Stimulated activated CD4-positive, alpha-beta T cell treated with anti-CD3 and anti-CD28 coated beads, Interleukin-15, amount 100 ng/mL, for 24 hours (primary cell): ENCODE results near the gene CFDP1.

Experiments
- DNase-seq: peaks from one replicate; pipeline ENCODE4 v3.0.0-alpha.2; 2020

CFDP1 gene

GRCh38 chr16:75262104-75262799 is 171.1 kb downstream of the CFDP1 start:
- DNase-seq, result no peak

GRCh38 chr16:75261590-75262078 is 171.7 kb downstream of the CFDP1 start:
- DNase-seq, result no peak

- DNase-seq, result no peak
Observed at GRCh38 chr16:75260851-75261589, 172.3 kb downstream of the CFDP1 start.

GRCh38 chr16:75258807-75259141 is 174.5 kb downstream of the CFDP1 start:
- DNase-seq, result no peak

- no peak for DNase-seq
Observed at GRCh38 chr16:75257886-75258806, 175.2 kb downstream of the CFDP1 start.

- DNase-seq, result no peak
Observed at GRCh38 chr16:75256696-75257343, 176.5 kb downstream of the CFDP1 start.

GRCh38 chr16:75256059-75256571 is 177.2 kb downstream of the CFDP1 start:
- DNase-seq, result no peak

- DNase-seq, result no peak
Observed at GRCh38 chr16:75254359-75254837, 178.9 kb downstream of the CFDP1 start.

- no peak for DNase-seq
Observed at GRCh38 chr16:75252946-75253911, 180.1 kb downstream of the CFDP1 start.

- DNase-seq, result no peak
Observed at GRCh38 chr16:75252049-75252864, 181.0 kb downstream of the CFDP1 start.

- DNase-seq, result peak; percentile 61
Observed at GRCh38 chr16:75251280-75252048, 181.8 kb downstream of the CFDP1 start, which contains the start of gene BCAR1. Gene BCAR1 (minus strand): TSS chr16:75251624. CDS start chr16:75251482, 142 bp downstream.

- DNase-seq, result peak; percentile 33
Observed at GRCh38 chr16:75250809-75251279, 182.5 kb downstream of the CFDP1 start.

- DNase-seq, result no peak
Observed at GRCh38 chr16:75250089-75250808, 183.1 kb downstream of the CFDP1 start.

- no peak for DNase-seq
Observed at GRCh38 chr16:75249441-75249840, 183.9 kb downstream of the CFDP1 start.

GRCh38 chr16:75248536-75249380 is 184.5 kb downstream of the CFDP1 start:
- no peak for DNase-seq

GRCh38 chr16:75248142-75248535 is 185.2 kb downstream of the CFDP1 start:
- no peak for DNase-seq

GRCh38 chr16:75247249-75247648 is 186.1 kb downstream of the CFDP1 start:
- DNase-seq, result no peak
